Thoracic aorta (tissue), 2 donors: ENCODE results near the gene BET1L. TPM values are rescaled to one million over a fixed set of nuclear protein-coding genes. Genes with fewer than 3 reads are reported as not detected.

Source experiments
- ATAC-seq: fragments of 150-250 bp; one replicate; pipeline ENCODE4 v1.8.0; 2017; ENCODE audit warnings: low read depth; ENCODE audit not compliant: insufficient number of reproducible peaks, low FRiP score
- DNase-seq: peaks from one replicate; pipeline ENCODE4 v3.0.0-alpha.2; 2020; ENCODE audit warnings: low spot score
- H3K27ac ChIP-seq, 2 donors: fragments of 200-600 bp; sonication (generic); 1 replicate in 1 of 2; 2 replicates in 1 of 2; pipeline ENCODE4 v1.5.1; 2016; ENCODE audit warnings: mild to moderate bottlenecking in 2 of 2, moderate library complexity in 2 of 2
- H3K27me3 ChIP-seq: fragments of 200-600 bp; sonication (generic); replicated peaks from 2 replicates; pipeline ENCODE4 v1.6.0; 2016; ENCODE audit warnings: mild to moderate bottlenecking; ENCODE audit not compliant: insufficient read depth
- H3K36me3 ChIP-seq: fragments of 200-600 bp; sonication (generic); one replicate; pipeline ENCODE4 v1.5.1; 2016
- H3K4me1 ChIP-seq, 2 donors: fragments of 200-600 bp; sonication (generic); 1 replicate in 1 of 2; 2 replicates in 1 of 2; pipeline versions ENCODE4 v1.5.1 to v1.6.0; 2016; ENCODE audit warnings: low read depth in 2 of 2, mild to moderate bottlenecking in 1 of 2; ENCODE audit not compliant: control insufficient read depth in 1 of 2
- H3K4me3 ChIP-seq: fragments of 200-600 bp; sonication (generic); 2 replicates; pipeline ENCODE4 v1.5.1; 2016; ENCODE audit warnings: mild to moderate bottlenecking
- H3K9me3 ChIP-seq: fragments of 200-600 bp; sonication (generic); 2 replicates; pipeline ENCODE4 v1.5.1; 2016
- CTCF ChIP-seq: fragments of 200-600 bp; sonication (generic); IDR thresholded peaks from one replicate; pipeline ENCODE4 v1.5.1; 2019; ENCODE audit warnings: antibody characterized with exemption
- total RNA-seq, 2 donors: library from RNA; depleted of rRNA; stranded (reverse); fragments of >200 nt; gene quantifications; one replicate each; pipeline versions ENCODE4 v1.1.0 to v1.2.3, GENCODE V29; 2016

The BET1L gene
- total RNA-seq, 2 donors from 2014 or later = 38.7 to 42.7 TPM

GRCh38 chr11:211741-212140, 4.5 kb upstream of the BET1L start:
- ATAC-seq = no peak

GRCh38 chr11:211295-211694, 4.1 kb upstream of the BET1L start:
- Histone ChIP-seq H3K4me1 (peaks cover 19 to 32% of the 10 kb centered on the region in 2 donors), H3K9me3 (no peaks in the 10 kb centered on the region), H3K27ac (no peak overlapping the region), H3K36me3 (peaks cover 52% of the 10 kb centered on the region), H3K27me3 (no peaks in the 10 kb centered on the region), H3K4me3 (no peak overlapping the region)
- DNase-seq (no peak), ATAC-seq (no peak)
- TF ChIP-seq CTCF = no peak

More at GRCh38 chr11:211741-212140, 4.5 kb upstream of the BET1L start:
- Histone ChIP-seq H3K9me3 (no peaks in the 10 kb centered on the region), H3K4me3 (no peak overlapping the region), H3K27ac (no peak overlapping the region), H3K36me3 (peaks cover 52% of the 10 kb centered on the region), H3K4me1 (peaks cover 18 to 30% of the 10 kb centered on the region in 2 donors), H3K27me3 (no peaks in the 10 kb centered on the region)
- DNase-seq = no peak
- no peak for TF ChIP-seq CTCF

- peaks cover 52% of the 10 kb centered on the region for H3K36me3 ChIP-seq
- no peak for TF ChIP-seq CTCF
- H3K9me3 ChIP-seq = no peaks in the 10 kb centered on the region
- H3K27ac ChIP-seq = no peak overlapping the region
- H3K27me3 ChIP-seq = no peaks in the 10 kb centered on the region
- H3K4me1 ChIP-seq = peaks cover 24 to 37% of the 10 kb centered on the region in 2 donors
- ATAC-seq = no peak
- DNase-seq = no peak
- H3K4me3 ChIP-seq = no peak overlapping the region
These were observed 3.6 kb upstream of the BET1L start for GRCh38 chr11:210803-211180.

- Histone ChIP-seq H3K4me3 (peak overlapping the region; percentile 98), H3K36me3 (peaks cover 51% of the 10 kb centered on the region), H3K4me1 (peaks cover 29 to 42% of the 10 kb centered on the region in 2 donors), H3K9me3 (no peaks in the 10 kb centered on the region), H3K27ac (peak overlapping the region; percentile 8 to 91), H3K27me3 (no peaks in the 10 kb centered on the region)
- TF ChIP-seq CTCF = no peak
- no peak for DNase-seq
- no peak for ATAC-seq
These were observed 3.1 kb upstream of the BET1L start for GRCh38 chr11:210122-210802.

GRCh38 chr11:209275-210121, 2.3 kb upstream of the BET1L start:
- Histone ChIP-seq H3K4me1 (peaks cover 30 to 50% of the 10 kb centered on the region in 2 donors), H3K27me3 (no peaks in the 10 kb centered on the region), H3K27ac (peak overlapping the region; percentile 91 to 96), H3K9me3 (no peaks in the 10 kb centered on the region), H3K36me3 (peaks cover 51% of the 10 kb centered on the region), H3K4me3 (peak overlapping the region; percentile 98)
- TF ChIP-seq CTCF = no peak
- ATAC-seq (no peak), DNase-seq (no peak)
